ENCODE data around the gene LRCH4.

DNA sequence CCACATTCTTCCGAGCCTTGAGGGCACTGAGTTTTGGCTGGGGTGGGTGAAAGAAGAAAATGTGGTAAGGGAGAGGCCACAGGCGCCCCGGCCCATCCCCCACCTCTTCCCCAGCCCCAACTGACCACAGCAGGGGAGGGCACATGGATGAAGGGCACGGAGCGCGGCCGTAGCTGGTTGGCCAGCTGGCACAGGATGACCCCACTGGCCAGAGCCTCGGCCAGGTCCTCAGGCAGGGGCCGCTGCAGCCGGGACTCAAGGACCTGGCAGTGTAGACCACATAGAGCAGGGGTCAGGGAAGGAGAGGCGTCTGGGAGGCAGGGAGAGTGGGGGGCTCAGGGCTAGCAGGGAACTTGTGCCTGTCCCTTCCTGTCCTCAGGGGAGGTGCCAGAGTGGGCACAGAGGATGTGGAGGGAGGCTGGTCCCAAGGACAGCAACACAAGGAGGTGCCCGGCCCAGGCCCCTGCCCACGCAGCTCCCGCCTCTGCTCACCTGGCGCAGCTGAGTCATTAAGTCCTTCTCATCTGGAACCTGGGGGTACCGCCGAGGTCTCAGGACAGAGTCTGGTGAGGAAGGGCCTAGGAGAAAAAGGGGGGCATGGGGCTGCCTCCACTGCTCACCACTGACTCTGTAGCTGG, 10.1 kb downstream of the LRCH4 start:
- TF ChIP-seq NR3C1 (IDR thresholded peaks at IDR 0.05) (no peak), SMC3 (IDR thresholded peaks at IDR 0.05) (no peak), RARB (CRISPR knock-in tag; IDR thresholded peaks at IDR 0.05) (no peak), KDM1A (IDR thresholded peaks at IDR 0.05; ENCODE audit: low read depth) (no peak), CBX8 (IDR thresholded peaks at IDR 0.05) (no peak), MYC (IDR thresholded peaks at IDR 0.05; ENCODE audit: borderline replicate concordance, low read length) (no peak), POLR2A (IDR thresholded peaks at IDR 0.05; ENCODE audit: low read length) (no peak), RFX5 (IDR thresholded peaks at IDR 0.05) (no peak), RAD21 (conservative IDR thresholded peaks at IDR 0.05 in 1 of 2, IDR thresholded peaks at IDR 0.05 in 1 of 2) (no peak)
- TF ChIP-seq, protein P1, sequence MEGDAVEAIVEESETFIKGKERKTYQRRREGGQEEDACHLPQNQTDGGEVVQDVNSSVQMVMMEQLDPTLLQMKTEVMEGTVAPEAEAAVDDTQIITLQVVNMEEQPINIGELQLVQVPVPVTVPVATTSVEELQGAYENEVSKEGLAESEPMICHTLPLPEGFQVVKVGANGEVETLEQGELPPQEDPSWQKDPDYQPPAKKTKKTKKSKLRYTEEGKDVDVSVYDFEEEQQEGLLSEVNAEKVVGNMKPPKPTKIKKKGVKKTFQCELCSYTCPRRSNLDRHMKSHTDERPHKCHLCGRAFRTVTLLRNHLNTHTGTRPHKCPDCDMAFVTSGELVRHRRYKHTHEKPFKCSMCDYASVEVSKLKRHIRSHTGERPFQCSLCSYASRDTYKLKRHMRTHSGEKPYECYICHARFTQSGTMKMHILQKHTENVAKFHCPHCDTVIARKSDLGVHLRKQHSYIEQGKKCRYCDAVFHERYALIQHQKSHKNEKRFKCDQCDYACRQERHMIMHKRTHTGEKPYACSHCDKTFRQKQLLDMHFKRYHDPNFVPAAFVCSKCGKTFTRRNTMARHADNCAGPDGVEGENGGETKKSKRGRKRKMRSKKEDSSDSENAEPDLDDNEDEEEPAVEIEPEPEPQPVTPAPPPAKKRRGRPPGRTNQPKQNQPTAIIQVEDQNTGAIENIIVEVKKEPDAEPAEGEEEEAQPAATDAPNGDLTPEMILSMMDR (IDR thresholded peaks at IDR 0.05), result no peak

Data from A549 (cell line).